GM19035 (cell line): ENCODE results near the gene MUC5B.
"Not testable (repeated sequence)": the region's sequence is repeated elsewhere in the genome, so short reads cannot be mapped to it uniquely, and the experiment has no call there.

Experiments used
- ATAC-seq: cut with Tn5 transposase; IDR thresholded peaks from one replicate; pipeline ENCODE4 v1.9.1; 2021; ENCODE audit not compliant: unreplicated experiment

MUC5B gene

GRCh38 chr11:1191786-1192470 lies 30.9 kb upstream of the MUC5B start:
- ATAC-seq, result not testable (repeated sequence)

- no peak for ATAC-seq
These were observed 30.0 kb upstream of the MUC5B start for GRCh38 chr11:1192741-1193325.

- ATAC-seq, result no peak
These were observed 29.3 kb upstream of the MUC5B start for GRCh38 chr11:1193326-1194230.

GRCh38 chr11:1194231-1194976 lies 28.5 kb upstream of the MUC5B start:
- no peak for ATAC-seq

GRCh38 chr11:1194977-1195681 lies 27.7 kb upstream of the MUC5B start:
- no peak for ATAC-seq

DNA sequence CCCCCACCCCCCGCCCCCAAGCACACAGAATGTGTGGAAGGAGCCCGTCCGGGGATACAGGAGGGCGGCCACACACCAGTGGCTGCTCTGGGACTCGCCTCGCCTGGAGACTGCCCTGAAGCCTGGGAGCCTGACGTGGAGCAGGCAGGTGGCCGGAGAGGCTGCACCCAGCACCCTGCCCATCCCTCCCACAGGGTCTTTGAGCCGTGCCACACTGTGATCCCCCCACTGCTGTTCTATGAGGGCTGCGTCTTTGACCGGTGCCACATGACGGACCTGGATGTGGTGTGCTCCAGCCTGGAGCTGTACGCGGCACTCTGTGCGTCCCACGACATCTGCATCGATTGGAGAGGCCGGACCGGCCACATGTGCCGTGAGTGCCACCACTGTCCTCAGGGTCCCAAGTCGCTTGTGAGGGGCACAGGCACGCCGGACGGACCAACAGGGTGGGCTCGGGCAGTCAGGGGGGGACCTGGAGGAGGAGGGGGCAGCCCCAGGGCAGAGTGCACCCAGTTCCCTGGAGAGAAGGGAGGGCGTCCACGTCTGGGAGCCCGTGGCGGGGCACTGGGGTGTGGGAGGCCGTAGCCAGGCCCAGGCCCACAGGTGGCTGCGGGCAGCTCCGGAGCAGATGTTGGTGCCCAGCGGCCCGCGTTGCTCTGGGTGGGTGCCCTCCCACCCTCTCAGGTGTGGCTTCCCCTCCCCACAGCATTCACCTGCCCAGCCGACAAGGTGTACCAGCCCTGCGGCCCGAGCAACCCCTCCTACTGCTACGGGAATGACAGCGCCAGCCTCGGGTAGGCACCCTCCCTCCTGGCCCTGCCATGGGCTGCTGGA lies 27.0 kb upstream of the MUC5B start:
- ATAC-seq, result no peak

DNA sequence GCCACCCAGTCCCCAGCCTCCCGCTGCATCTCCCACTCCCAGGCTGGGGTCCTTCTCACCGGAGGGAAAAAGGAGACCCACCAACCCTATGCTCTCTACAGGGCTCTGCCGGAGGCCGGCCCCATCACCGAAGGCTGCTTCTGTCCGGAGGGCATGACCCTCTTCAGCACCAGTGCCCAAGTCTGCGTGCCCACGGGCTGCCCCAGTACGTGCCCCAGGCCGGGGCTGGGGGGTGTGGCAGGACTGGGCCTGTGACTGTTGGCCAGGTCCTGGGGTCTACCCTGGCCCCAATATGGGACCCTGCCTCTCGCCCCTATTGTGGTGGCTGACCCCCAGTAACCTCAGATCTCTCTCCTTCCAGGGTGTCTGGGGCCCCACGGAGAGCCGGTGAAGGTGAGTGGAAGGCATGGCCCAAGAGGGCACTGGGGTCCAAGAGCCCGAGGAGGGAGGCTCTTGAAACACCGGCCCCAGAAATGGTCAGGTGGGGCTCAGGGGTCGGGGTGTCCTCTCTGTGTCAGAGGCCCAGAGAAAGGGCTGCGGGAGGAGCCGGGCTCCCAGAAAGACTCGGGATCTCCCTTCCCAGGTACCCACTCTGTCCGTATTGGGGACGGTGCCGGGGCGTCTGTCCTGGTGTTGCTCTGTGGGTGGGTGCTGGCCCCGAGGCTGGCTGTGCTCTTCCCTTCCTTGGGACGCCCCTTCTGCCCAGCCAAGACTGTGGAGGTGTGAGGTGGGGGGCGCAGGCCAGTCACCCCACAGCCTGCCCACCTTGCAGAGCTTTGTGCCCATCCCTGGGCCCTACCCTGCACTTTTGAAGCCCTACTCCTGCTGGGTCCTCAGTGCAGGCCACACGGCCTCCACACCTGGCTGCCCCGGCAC lies 26.1 kb upstream of the MUC5B start:
- ATAC-seq, result no peak

GRCh38 chr11:1197431-1197885 lies 25.4 kb upstream of the MUC5B start:
- no peak for ATAC-seq

GRCh38 chr11:1197886-1198560 lies 24.8 kb upstream of the MUC5B start:
- ATAC-seq, result no peak

DNA sequence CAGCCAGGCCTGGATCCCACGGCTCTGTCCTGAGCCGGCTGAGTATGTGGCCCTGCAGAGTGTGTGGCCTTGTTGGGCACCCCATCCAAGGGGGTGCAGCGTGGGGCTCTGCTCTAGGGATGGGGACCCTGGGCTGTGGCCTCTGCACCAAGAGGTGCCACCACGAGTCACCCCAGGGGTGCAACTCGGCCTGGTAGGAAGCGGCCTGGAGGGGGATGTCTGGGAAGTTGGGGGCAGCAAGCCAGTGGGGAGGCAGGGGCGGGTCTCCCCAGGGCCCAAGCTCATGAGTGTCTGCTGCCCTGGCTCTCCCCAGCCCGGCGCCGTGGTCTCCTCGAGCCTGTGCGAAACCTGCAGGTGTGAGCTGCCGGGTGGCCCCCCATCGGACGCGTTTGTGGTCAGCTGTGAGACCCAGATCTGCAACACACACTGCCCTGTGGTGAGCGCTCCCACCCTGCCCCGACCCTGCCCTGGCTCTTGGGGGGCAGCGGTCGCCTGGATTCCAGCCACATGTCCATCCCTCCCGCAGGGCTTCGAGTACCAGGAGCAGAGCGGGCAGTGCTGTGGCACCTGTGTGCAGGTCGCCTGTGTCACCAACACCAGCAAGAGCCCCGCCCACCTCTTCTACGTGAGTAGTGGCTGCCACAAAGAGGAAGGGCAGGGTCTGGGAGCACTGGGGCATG lies 24.2 kb upstream of the MUC5B start:
- ATAC-seq, result no peak

- no peak for ATAC-seq
These were observed 23.6 kb upstream of the MUC5B start for GRCh38 chr11:1199241-1199750.

GRCh38 chr11:1199751-1200610 lies 22.9 kb upstream of the MUC5B start:
- no peak for ATAC-seq

DNA sequence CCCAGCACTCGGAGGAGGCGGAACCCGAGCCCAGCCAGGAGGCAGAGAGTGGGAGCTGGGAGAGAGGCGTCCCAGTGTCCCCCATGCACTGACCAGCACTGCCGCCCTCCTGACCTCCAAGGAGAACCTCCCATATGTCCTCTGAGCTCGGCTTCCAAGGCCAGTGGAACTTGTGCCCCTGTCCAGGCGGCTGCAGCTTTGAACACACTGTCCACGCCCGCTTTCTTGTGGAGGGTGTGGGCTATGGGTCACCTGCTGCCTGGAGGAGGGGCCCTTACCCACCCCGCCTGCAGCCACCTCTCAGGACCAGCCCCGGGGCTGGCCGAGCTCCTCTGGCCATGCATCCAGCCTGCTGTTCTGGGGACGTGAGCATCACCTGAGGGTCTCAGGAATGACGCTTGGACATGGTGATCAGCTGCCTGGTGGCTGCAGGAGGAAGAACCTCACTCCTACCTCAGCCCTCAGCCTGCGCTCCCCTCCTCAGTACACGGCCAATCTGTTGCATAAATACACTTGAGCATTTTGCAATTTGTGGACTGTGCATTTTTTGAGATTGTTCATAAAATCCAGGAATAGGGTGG lies 22.2 kb upstream of the MUC5B start:
- ATAC-seq, result no peak

GRCh38 chr11:1201395-1202153 lies 21.3 kb upstream of the MUC5B start:
- ATAC-seq, result no peak

- ATAC-seq, result no peak
These were observed 20.6 kb upstream of the MUC5B start for GRCh38 chr11:1202154-1202775.
